ENCODE data around the gene DMRT1.

DMRT1 gene

GRCh38 chr9:1002678-1003077 is 161.2 kb downstream of the DMRT1 start:
- DNase-seq = no peak

GRCh38 chr9:1005043-1005667 is 163.7 kb downstream of the DMRT1 start:
- DNase-seq = no peak

- no peak for DNase-seq
Measured at GRCh38 chr9:1007312-1007711, 165.8 kb downstream of the DMRT1 start.

GRCh38 chr9:1008216-1008615 is 166.7 kb downstream of the DMRT1 start:
- no peak for DNase-seq

- DNase-seq = peak; percentile 60
Measured at GRCh38 chr9:1009101-1009707, 167.7 kb downstream of the DMRT1 start.

- no peak for DNase-seq
Measured at GRCh38 chr9:1013021-1013420, 171.5 kb downstream of the DMRT1 start.

- DNase-seq = no peak
Measured at GRCh38 chr9:1014225-1014624, 172.7 kb downstream of the DMRT1 start.

GRCh38 chr9:1014640-1015039 is 173.1 kb downstream of the DMRT1 start:
- DNase-seq = no peak

- DNase-seq = no peak
Measured at GRCh38 chr9:1018121-1018520, 176.6 kb downstream of the DMRT1 start.
